Measurements from ENCODE around the gene GPALPP1.

Gene GPALPP1

GRCh38 chr13:45078003-45078402 is 88.7 kb downstream of the GPALPP1 start:
- H3K79me2 ChIP-seq (ENCODE audit: low read length), result no peaks in the 10 kb centered on the region
- no peak overlapping the region for H3K27ac ChIP-seq (ENCODE audit: low read length)
- H3K4me1 ChIP-seq (ENCODE audit: low read length), result no peaks in the 10 kb centered on the region
- TF ChIP-seq CTCF (IDR thresholded peaks at IDR 0.05; ENCODE audit: low read length) (no peak), EZH2phosphoT487 (IDR thresholded peaks at IDR 0.05; ENCODE audit: low read length) (no peak), EZH2 (optimal IDR thresholded peaks at IDR 0.05; ENCODE audit: low read depth, low read length) (no peak)
- H3K27me3 ChIP-seq (replicated peaks; ENCODE audit: insufficient read depth, low read length), result no peaks in the 10 kb centered on the region
- H3K9me2 ChIP-seq (replicated peaks; ENCODE audit: insufficient read depth, low read length), result no peaks in the 10 kb centered on the region
- H3K36me3 ChIP-seq (replicated peaks; ENCODE audit: insufficient read depth, low read length), result no peaks in the 10 kb centered on the region
- no peak overlapping the region for H3K4me2 ChIP-seq (ENCODE audit: low read depth, low read length)
- H3K9me3 ChIP-seq (replicated peaks; ENCODE audit: insufficient read depth, low read length), result no peaks in the 10 kb centered on the region
- no peak overlapping the region for H2AFZ ChIP-seq (ENCODE audit: low read length)
- no peak overlapping the region for H3K9ac ChIP-seq (ENCODE audit: low read length)
- H3F3A ChIP-seq (ENCODE audit: insufficient read depth, low read length), result no peaks in the 10 kb centered on the region
- DNase-seq, result no peak
- no peak overlapping the region for H3K4me3 ChIP-seq (ENCODE audit: low read length)
- H4K20me1 ChIP-seq (ENCODE audit: insufficient read depth, low read length), result no peaks in the 10 kb centered on the region
